A673 (cell line): ENCODE results near the gene RECK. TPM values are rescaled to one million over a fixed set of nuclear protein-coding genes. Genes with fewer than 3 reads are reported as not detected.

Experiments used
- BruUV-seq: library from RNA; stranded (reverse); fragments of 400-500 nt; replicated peaks from 2 replicates; lab custom pipeline; 2021; lab: Mats Ljungman, UMichigan
- CTCF ChIA-PET: fragments of 300-600 bp; sonication (Branson Sonifier 250); formaldehyde crosslinking; loops from one replicate; lab custom pipeline; 2022; ENCODE audit warnings: antibody characterized with exemption; lab: Charles Lee
- POLR2A ChIA-PET: fragments of 300-600 bp; sonication (Branson Sonifier 250); formaldehyde crosslinking; loops from one replicate; lab custom pipeline; 2022; ENCODE audit warnings: antibody characterized with exemption; ENCODE audit not compliant: low non-redundant PET; lab: Charles Lee
- DNase-seq: peaks from one replicate; pipeline ENCODE4 v3.0.0-alpha.2; 2015; ENCODE audit warnings: low spot score
- H3K27ac ChIP-seq: fragments of 200-600 bp; sonication (generic); 2 replicates; pipeline ENCODE4 v1.5.1; 2016; ENCODE audit warnings: mixed run types, low read depth, mild to moderate bottlenecking, mixed read lengths, antibody characterized with exemption, low read length; ENCODE audit not compliant: poor library complexity, severe bottlenecking
- H3K27me3 ChIP-seq: fragments of 200-600 bp; sonication (generic); replicated peaks from 2 replicates; pipeline ENCODE4 v1.6.1; 2017; ENCODE audit warnings: mixed run types, low read depth, mild to moderate bottlenecking, mixed read lengths, antibody characterized with exemption, low read length; ENCODE audit not compliant: insufficient read depth, poor library complexity
- H3K36me3 ChIP-seq: fragments of 200-600 bp; sonication (generic); 2 replicates; pipeline ENCODE4 v1.6.1; 2016; ENCODE audit warnings: mixed run types, mild to moderate bottlenecking, mixed read lengths, antibody characterized with exemption, low read length; ENCODE audit not compliant: insufficient read depth, poor library complexity, severe bottlenecking
- H3K4me1 ChIP-seq: fragments of 200-600 bp; sonication (generic); 2 replicates; pipeline ENCODE4 v1.6.1; 2017; ENCODE audit warnings: mixed run types, mild to moderate bottlenecking, mixed read lengths, antibody characterized with exemption, low read length; ENCODE audit not compliant: insufficient read depth, poor library complexity, severe bottlenecking
- H3K4me3 ChIP-seq: fragments of 200-600 bp; sonication (generic); 2 replicates; pipeline ENCODE4 v1.5.1; 2016; ENCODE audit warnings: low read depth, mixed run types, mild to moderate bottlenecking, mixed read lengths, low read length; ENCODE audit not compliant: poor library complexity, severe bottlenecking
- H3K9me3 ChIP-seq: fragments of 200-600 bp; sonication (generic); 2 replicates; pipeline ENCODE4 v1.6.1; 2016; ENCODE audit warnings: mixed run types, low read depth, mild to moderate bottlenecking, mixed read lengths, antibody characterized with exemption, low read length; ENCODE audit not compliant: poor library complexity, severe bottlenecking
- EZH2 ChIP-seq: fragments of 200-600 bp; sonication (generic); IDR thresholded peaks from 2 replicates; pipeline ENCODE4 v1.6.1; 2017; ENCODE audit warnings: borderline replicate concordance, low read depth, mild to moderate bottlenecking, mixed read lengths, antibody characterized with exemption, low read length; ENCODE audit not compliant: poor library complexity, severe bottlenecking
- intact Hi-C: fragments of 100-400 bp; cut with micrococcal nuclease; formaldehyde crosslinking; loops from one replicate; pipeline ENCODE4 v1.10.0; 2022; ENCODE audit not compliant: unreplicated experiment
- total RNA-seq: library from RNA; stranded (reverse); gene quantifications from 2 replicates; pipeline ENCODE4 v1.2.3, GENCODE V29; 2021
- TF ChIP-seq, protein P1 (sequence below): fragments of 300-800, 200-600 bp; sonication (generic); conservative IDR thresholded peaks from 2 replicates; pipeline ENCODE4 v1.5.1; 2017; ENCODE audit warnings: low read depth, mild to moderate bottlenecking, antibody characterized with exemption, low read length, moderate library complexity, mixed read lengths

The RECK gene
- total RNA-seq, 1 experiment from 2014 or later: 9.1 TPM

DNA sequence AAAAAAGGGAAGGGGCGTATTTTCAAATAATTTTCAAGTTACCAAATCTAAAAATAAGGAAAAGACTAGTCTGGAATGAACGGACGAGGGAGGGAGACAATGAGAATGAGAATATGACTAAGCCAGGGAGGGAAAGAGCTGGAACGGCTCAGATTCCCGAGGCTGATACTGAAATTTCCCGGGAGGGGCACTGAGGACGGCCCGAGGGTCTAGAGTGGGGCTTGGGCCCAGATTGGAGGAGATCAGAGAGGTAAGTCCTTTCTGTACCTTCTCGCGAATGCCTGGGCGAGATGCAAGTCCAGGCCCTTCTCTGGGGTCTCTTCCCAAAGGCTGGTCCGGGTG, 129.1 kb downstream of the RECK start:
- intact Hi-C loops: loop anchor here (1.0 to 5.0 kb wide), 3 partner anchors 62 to 213 kb away; no protein-coding TSS in a partner anchor
- no peaks in the 10 kb centered on the region for H3K36me3 ChIP-seq
- H3K27ac ChIP-seq: no peak overlapping the region
- H3K27me3 ChIP-seq: no peaks in the 10 kb centered on the region
- BruUV-seq: no TSS peak
- no peak for DNase-seq
- no peaks in the 10 kb centered on the region for H3K9me3 ChIP-seq
- ChIA-PET POLR2A (no interaction called here), CTCF (interaction anchor here (0.6 to 1.4 kb wide), 3 partner anchors 91 to 213 kb away, joined by 3 to 9 read pairs (median 6); no protein-coding TSS in a partner anchor)
- no peak for TF ChIP-seq EZH2
- TF ChIP-seq, protein P1, sequence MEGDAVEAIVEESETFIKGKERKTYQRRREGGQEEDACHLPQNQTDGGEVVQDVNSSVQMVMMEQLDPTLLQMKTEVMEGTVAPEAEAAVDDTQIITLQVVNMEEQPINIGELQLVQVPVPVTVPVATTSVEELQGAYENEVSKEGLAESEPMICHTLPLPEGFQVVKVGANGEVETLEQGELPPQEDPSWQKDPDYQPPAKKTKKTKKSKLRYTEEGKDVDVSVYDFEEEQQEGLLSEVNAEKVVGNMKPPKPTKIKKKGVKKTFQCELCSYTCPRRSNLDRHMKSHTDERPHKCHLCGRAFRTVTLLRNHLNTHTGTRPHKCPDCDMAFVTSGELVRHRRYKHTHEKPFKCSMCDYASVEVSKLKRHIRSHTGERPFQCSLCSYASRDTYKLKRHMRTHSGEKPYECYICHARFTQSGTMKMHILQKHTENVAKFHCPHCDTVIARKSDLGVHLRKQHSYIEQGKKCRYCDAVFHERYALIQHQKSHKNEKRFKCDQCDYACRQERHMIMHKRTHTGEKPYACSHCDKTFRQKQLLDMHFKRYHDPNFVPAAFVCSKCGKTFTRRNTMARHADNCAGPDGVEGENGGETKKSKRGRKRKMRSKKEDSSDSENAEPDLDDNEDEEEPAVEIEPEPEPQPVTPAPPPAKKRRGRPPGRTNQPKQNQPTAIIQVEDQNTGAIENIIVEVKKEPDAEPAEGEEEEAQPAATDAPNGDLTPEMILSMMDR: no peak
- peak overlapping the region; percentile 49 for H3K4me3 ChIP-seq
- peaks cover 6% of the 10 kb centered on the region for H3K4me1 ChIP-seq

DNA sequence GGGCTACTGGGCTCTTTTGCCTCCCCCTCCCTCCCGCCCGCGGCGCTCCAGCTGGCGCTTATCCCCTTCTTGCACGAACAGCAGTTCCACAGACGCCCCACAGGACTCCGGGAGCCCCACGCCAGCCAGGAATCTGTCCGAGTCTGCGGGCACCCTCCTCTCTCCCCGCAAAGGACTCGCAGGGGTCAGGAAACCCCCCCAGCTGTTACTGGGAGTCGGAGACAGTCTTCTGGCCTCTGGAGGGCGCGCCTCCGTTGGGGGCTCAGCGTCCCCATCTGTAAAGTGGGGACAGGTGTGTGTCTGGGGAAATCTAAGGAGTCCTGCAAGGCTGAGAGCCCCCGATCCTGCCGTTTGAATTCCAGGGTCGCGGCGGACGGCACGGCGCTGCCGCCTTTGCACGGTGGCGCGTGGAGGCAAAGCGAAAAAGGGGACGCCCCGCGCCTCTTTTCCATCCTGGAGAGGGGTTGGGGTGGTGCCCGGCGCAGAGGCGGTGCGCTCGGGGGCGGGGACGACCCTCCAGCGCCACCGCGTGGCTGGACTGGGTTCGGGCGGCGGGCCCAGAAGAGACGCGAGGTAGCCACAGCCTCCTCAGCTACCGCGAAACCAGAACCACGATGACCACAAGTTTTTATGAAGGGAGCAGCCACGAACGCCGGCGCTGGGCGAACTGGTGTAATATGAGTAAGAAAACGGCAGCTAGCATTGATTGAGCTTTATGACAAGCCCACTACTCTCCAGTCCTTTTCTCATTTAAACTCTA, 129.6 kb downstream of the RECK start:
- ChIA-PET CTCF (interaction anchor here (0.6 to 1.6 kb wide), 7 partner anchors 14 to 162 kb away, joined by 3 to 7 read pairs (median 5); partner anchors contain the start of gene CLTA), POLR2A (no interaction called here)
- H3K27me3 ChIP-seq: no peaks in the 10 kb centered on the region

DNA sequence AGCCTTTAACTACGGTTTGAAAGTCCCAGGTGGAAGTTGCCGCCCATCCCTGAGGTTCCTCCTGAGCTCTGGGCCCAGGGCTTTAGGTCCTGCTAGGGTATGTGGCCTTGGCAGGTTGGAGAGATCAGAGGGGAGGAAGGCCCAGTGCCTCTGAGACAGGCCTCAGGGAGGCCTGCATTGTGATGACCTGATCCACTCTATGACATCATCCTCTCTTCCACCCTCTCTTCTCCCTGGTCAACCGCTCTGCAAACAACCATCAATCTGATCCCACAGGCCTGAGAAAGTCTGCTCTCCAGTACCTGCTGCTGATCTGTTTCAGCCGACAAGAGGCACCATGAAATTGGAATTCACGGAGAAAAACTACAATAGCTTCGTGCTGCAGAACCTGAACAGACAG, 132.5 kb downstream of the RECK start, which contains the start of gene CCIN:
CCIN (plus strand) TSS at position 223 of the 400 bp plus-strand sequence; CDS start at position 338, 115 bp downstream.
- DNase-seq: no peak
- Histone ChIP-seq H3K4me3 (no peak within 1 kb of the TSS), H3K27ac (no peak within 1 kb of the TSS), H3K9me3 (no peaks in the 10 kb centered on the region), H3K27me3 (no peaks in the 10 kb centered on the region), H3K36me3 (no peaks in the 10 kb centered on the region), H3K4me1 (no peaks in the 10 kb centered on the region)
- POLR2A ChIA-PET: no interaction called here
- intact Hi-C loops: loop anchor here (5.0 kb wide), 2 partner anchors 162 to 217 kb away; no protein-coding TSS in a partner anchor
- CTCF ChIA-PET: no interaction called here
- TF ChIP-seq EZH2: no peak
- TF ChIP-seq, protein P1: no peak
- BruUV-seq: no TSS peak

More for the DNA sequence above, 129.6 kb downstream of the RECK start:
- DNase-seq: peak; percentile 87
- intact Hi-C loops: loop anchor here (1.0 to 5.0 kb wide), 3 partner anchors 63 to 214 kb away; no protein-coding TSS in a partner anchor
- BruUV-seq: no TSS peak
- no peaks in the 10 kb centered on the region for H3K9me3 ChIP-seq
- H3K4me1 ChIP-seq: peaks cover 6% of the 10 kb centered on the region
- TF ChIP-seq, protein P1: peak; percentile 97
- TF ChIP-seq EZH2: no peak
- H3K27ac ChIP-seq: no peak overlapping the region
- peak overlapping the region; percentile 49 for H3K4me3 ChIP-seq
- no peaks in the 10 kb centered on the region for H3K36me3 ChIP-seq
